Endothelial cell of umbilical vein (primary cell): ENCODE results near the gene PSMB2. TPM values are rescaled to one million over a fixed set of nuclear protein-coding genes. Genes with fewer than 3 reads are reported as not detected.

Experiments used
- BruUV-seq: library from RNA; stranded (reverse); fragments of 400-500 nt; replicated peaks from 2 replicates; lab custom pipeline; 2021; lab: Mats Ljungman, UMichigan
- CTCF ChIA-PET: fragments of 300-600, 350-600 bp; sonication (Branson Sonifier 250); formaldehyde crosslinking; loops from one replicate; lab custom pipeline; 2021; ENCODE audit warnings: antibody characterized with exemption, inconsistent platforms; lab: Charles Lee
- POLR2A ChIA-PET: fragments of 300-600, 350-600 bp; sonication (Branson Sonifier 250); formaldehyde crosslinking; loops from one replicate; lab custom pipeline; 2021; ENCODE audit warnings: antibody characterized with exemption, inconsistent platforms; lab: Charles Lee
- DNase-seq: peaks from one replicate; pipeline ENCODE4 v3.0.0-alpha.2; 2011; ENCODE audit warnings: low read depth, low spot score
- FAIRE-seq: peaks from 2 replicates; lab custom pipeline; 2011; peaks lifted over from hg19 to GRCh38; lab: Jason Lieb, UNC
- H2AFZ ChIP-seq: 2 replicates; pipeline ENCODE4 v1.6.0; 2012; ENCODE audit warnings: low read depth, low read length, control low read depth, inconsistent platforms
- H3K27ac ChIP-seq: 2 replicates; pipeline ENCODE4 v1.5.1; 2011; ENCODE audit warnings: low read depth, mild to moderate bottlenecking, control low read depth, low read length, moderate library complexity; ENCODE audit not compliant: insufficient read depth
- H3K27me3 ChIP-seq, 2 experiments: 2 replicates each; pipeline versions ENCODE4 v1.6.0 to v1.6.1; 2011; ENCODE audit warnings: low read length in 2 of 2, mixed read lengths in 1 of 2; ENCODE audit not compliant: control insufficient read depth in 2 of 2, insufficient read depth in 2 of 2
- H3K36me3 ChIP-seq, 2 experiments: 2 replicates in 1 of 2; 3 replicates in 1 of 2; pipeline ENCODE4 v1.5.1; 2011; ENCODE audit warnings: low read length in 2 of 2, mild to moderate bottlenecking in 1 of 2, moderate library complexity in 1 of 2; ENCODE audit not compliant: control insufficient read depth in 2 of 2, insufficient read depth in 2 of 2; ENCODE audit errors: extremely low read depth in 1 of 2
- H3K4me1 ChIP-seq: 3 replicates; pipeline ENCODE4 v1.5.1; 2011; ENCODE audit warnings: mild to moderate bottlenecking, low read length; ENCODE audit not compliant: control insufficient read depth, insufficient read depth; ENCODE audit errors: extremely low read depth
- H3K4me2 ChIP-seq: 2 replicates; pipeline ENCODE4 v1.6.1; 2011; ENCODE audit warnings: low read length, control low read depth, mixed read lengths; ENCODE audit not compliant: insufficient read depth
- H3K4me3 ChIP-seq, 3 experiments: fragments of 200-600 bp in 1 of 3; sonication (generic), shearing (Covaris generic) in 1 of 3; replicated peaks in 1 of 3; 2 replicates each; pipeline ENCODE4 v1.5.1; 2011 to 2016; ENCODE audit warnings: control low read depth in 3 of 3, low read length in 3 of 3, mild to moderate bottlenecking in 2 of 3, inconsistent platforms in 1 of 3, low read depth in 1 of 3, moderate library complexity in 1 of 3; ENCODE audit not compliant: insufficient read depth in 1 of 3
- H3K79me2 ChIP-seq: 2 replicates; pipeline ENCODE4 v1.6.0; 2012; ENCODE audit warnings: low read length, inconsistent platforms; ENCODE audit not compliant: control insufficient read depth, insufficient read depth
- H3K9ac ChIP-seq: replicated peaks from 2 replicates; pipeline ENCODE3; 2011; ENCODE audit warnings: low read length, control low read depth; ENCODE audit not compliant: insufficient read depth; ENCODE audit errors: extremely low read depth
- H3K9me1 ChIP-seq: replicated peaks from 3 replicates; pipeline ENCODE4 v1.6.0; 2011; ENCODE audit warnings: mild to moderate bottlenecking, low read length; ENCODE audit not compliant: control insufficient read depth, insufficient read depth; ENCODE audit errors: extremely low read depth
- H3K9me3 ChIP-seq: replicated peaks from 2 replicates; pipeline ENCODE4 v1.5.1; 2012; ENCODE audit warnings: low read length, inconsistent platforms; ENCODE audit not compliant: control insufficient read depth, insufficient read depth
- H4K20me1 ChIP-seq: replicated peaks from 2 replicates; pipeline ENCODE3; 2011; ENCODE audit warnings: mild to moderate bottlenecking, low read length; ENCODE audit not compliant: control insufficient read depth, insufficient read depth; ENCODE audit errors: extremely low read depth
- EZH2 ChIP-seq: IDR thresholded peaks from 2 replicates; pipeline ENCODE4 v1.6.1; 2012; ENCODE audit warnings: borderline replicate concordance, low read depth, mild to moderate bottlenecking, moderate library complexity, low read length, inconsistent platforms; ENCODE audit not compliant: severe bottlenecking
- FOS ChIP-seq: IDR thresholded peaks from 2 replicates; pipeline ENCODE4 v1.6.1; 2011; ENCODE audit warnings: mild to moderate bottlenecking, low read length, moderate library complexity, borderline replicate concordance; ENCODE audit not compliant: insufficient read depth
- GATA2 ChIP-seq: IDR thresholded peaks from 2 replicates; pipeline ENCODE4 v1.7.0; 2011; ENCODE audit warnings: low read depth, mild to moderate bottlenecking, moderate library complexity, mixed read lengths, low read length; ENCODE audit not compliant: insufficient read length, insufficient read depth
- JUN ChIP-seq: IDR thresholded peaks from 2 replicates; pipeline ENCODE4 v1.6.1; 2011; ENCODE audit warnings: borderline replicate concordance, low read depth; ENCODE audit not compliant: insufficient read length, insufficient read depth
- MYC ChIP-seq: IDR thresholded peaks from one replicate; pipeline ENCODE4 v1.6.1; 2011; ENCODE audit warnings: mild to moderate bottlenecking, low read depth, low read length
- POLR2A ChIP-seq: IDR thresholded peaks from 2 replicates; pipeline ENCODE4 v1.6.1; 2012; ENCODE audit warnings: low read depth, mild to moderate bottlenecking, control low read depth, low read length
- POLR2AphosphoS5 ChIP-seq: IDR thresholded peaks from 2 replicates; pipeline ENCODE4 v1.6.1; 2012; ENCODE audit warnings: low read depth, mild to moderate bottlenecking, control low read depth, low read length, moderate library complexity; ENCODE audit not compliant: insufficient read depth
- dilution Hi-C: fragments of 300-500 bp; cut with MboI; formaldehyde crosslinking; loops from one replicate; pipeline ENCODE4 v1.15.0; 2019; ENCODE audit warnings: low sequenced_read_pairs; ENCODE audit not compliant: extremely low pct_ligation_motif_present
- intact Hi-C: fragments of 100-400 bp; cut with micrococcal nuclease; formaldehyde crosslinking; loops from one replicate; pipeline ENCODE4 v1.10.0; 2022
- polyA plus RNA-seq, 4 experiments: library from polyadenylated mRNA; depleted of rRNA in 3 of 4; stranded (reverse) in 3 of 4; unstranded in 1 of 4; fragments of >200 nt; gene quantifications; 2 replicates each; pipeline versions ENCODE4 v1.2.1 to v1.2.3, GENCODE V29; 2011 to 2012; ENCODE audit warnings: missing spikeins in 1 of 4
- total RNA-seq: library from RNA; stranded (reverse); gene quantifications from 2 replicates; pipeline ENCODE4 v1.2.3, GENCODE V29; 2021

The PSMB2 gene
- total and polyA plus RNA-seq, 2 donors (not counting 3 experiments of a cell fraction or from before 2014, with no cell fraction given): 93.6 to 118 TPM

DNA sequence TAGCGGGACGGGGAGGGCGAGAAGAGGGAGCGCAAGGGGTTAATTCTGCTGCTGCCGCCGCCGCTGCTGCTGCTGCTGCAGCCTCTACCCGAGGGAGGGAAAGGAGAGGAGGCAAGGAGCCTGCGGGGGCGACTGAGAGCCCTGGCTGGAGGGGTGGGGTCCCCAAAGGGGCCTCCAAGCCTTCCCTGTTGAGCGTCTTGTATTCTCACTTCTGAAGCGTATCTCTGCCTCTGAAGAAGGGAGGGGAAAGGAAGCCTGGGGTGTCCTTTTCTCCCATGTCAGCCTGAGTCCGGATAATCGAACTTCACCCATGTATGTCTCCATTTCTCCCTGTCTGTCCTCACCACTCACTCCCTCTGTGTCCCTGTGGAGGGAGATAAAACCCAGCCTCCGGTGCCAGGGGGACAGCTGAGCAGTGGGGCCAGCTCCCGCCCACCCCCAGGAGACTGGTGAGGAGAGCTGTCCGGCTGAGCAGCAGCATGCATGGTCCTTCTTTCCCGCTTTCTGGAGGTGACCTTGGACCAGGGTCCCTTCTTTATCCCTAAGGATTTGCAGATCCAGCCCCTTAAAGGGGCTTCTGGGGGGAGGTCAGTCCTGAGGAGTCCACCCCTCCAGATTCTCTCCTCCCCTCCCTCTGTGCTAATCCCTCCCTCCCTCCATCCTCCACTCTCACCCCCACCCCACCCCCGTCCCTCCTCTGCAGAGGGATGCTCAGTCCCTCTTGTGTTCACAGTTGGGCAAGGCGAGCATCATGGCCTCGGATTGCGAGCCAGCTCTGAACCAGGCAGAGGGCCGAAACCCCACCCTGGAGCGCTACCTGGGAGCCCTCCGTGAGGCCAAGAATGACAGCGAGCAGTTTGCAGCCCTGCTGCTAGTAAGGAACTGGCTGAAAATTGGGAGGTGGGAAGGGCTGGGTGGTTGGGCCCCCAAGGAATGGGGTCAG lies 82.7 kb downstream of the PSMB2 start:
- POLR2A ChIA-PET: interaction anchor here (0.7 kb wide), 1 partner anchor 380 kb away, joined by 3 read pairs; no protein-coding TSS in a partner anchor
- H4K20me1 ChIP-seq: no peaks in the 10 kb centered on the region
- intact Hi-C loops: loop anchor here (5.0 to 10.0 kb wide), 2 partner anchors 274 to 366 kb away; partner anchors contain the start of gene SFPQ

DNA sequence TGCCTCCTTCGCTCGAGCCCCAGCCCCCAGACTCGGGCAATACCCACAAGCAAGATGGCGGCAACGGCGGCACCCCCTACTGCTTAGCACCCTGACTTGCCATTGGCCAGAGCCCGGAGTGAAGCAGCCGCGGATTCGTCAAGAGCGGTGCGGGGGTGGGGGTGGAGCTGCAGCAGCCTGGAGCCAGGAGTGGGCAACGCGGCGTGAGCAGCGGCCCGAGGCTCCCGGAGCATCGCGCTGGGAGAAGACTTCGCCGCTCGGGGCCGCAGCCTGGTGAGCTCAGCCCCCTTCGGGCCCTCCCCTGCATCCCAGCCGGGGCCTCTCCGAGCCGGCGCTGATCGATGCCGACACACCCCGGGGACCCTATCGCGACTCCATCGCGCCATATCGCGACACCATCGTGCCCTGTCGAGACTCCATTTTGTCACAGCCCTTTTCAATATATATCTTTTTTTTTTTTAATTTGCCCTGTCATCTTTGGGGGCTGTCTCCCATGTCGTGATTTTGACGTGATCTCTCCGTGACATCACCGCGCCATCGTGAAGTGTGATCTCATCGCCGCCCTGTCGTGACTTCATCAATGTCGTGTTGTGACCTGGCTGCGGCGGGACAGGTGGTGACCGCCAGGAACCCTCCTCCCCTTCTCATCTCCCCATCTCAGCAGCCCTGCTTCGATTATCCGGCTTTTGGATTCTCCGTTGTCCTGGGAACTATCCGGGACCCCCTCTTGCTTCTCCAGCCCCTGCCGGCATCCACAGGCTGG lies 83.5 kb downstream of the PSMB2 start, which contains the start of gene NCDN:
Gene NCDN, plus strand, starts transcription at position 189 of the 763 bp plus-strand sequence. Its CDS starts 392 bp downstream, at position 581.
- H3K9me1 ChIP-seq: no peaks in the 10 kb centered on the region
- DNase-seq (peak; percentile 97), FAIRE-seq (peak; percentile 96)
- peak; percentile 86 for TF ChIP-seq POLR2AphosphoS5
- peak; percentile 37 for TF ChIP-seq MYC
- TF ChIP-seq POLR2A: peak; percentile 89
- TF ChIP-seq GATA2: no peak
- peaks cover 0 to 2% of the 10 kb centered on the region in 2 experiments for H3K36me3 ChIP-seq
- no peaks in the 10 kb centered on the region for H3K9me3 ChIP-seq
- peak within 1 kb of the TSS; percentile 46 to 59 (median 53) for H3K4me3 ChIP-seq
- CTCF ChIA-PET: interaction anchor here (0.7 to 8.5 kb wide), 3 partner anchors 16 to 158 kb away, joined by 4 to 155 read pairs (median 4); partner anchors contain the start of gene TFAP2E
- H3K27me3 ChIP-seq: no peaks in the 10 kb centered on the region
- H3K79me2 ChIP-seq: peaks cover 13% of the 10 kb centered on the region
- intact Hi-C loops (loop anchor here (1.0 to 10.0 kb wide), 4 partner anchors 51 to 365 kb away; partner anchors contain the start of gene SFPQ), dilution Hi-C loops (no loop called here)
- POLR2A ChIA-PET: interaction anchor here (0.9 to 2.3 kb wide), 2 partner anchors 106 to 158 kb away, joined by 3 to 15 read pairs; no protein-coding TSS in a partner anchor
- peak within 1 kb of the TSS; percentile 65 for H3K27ac ChIP-seq
- H3K4me1 ChIP-seq: peaks cover 6% of the 10 kb centered on the region
- TSS peak; percentile 79 for BruUV-seq
- peak within 1 kb of the TSS; percentile 73 for H2AFZ ChIP-seq
- peak within 1 kb of the TSS; percentile 93 for H3K4me2 ChIP-seq
- H3K9ac ChIP-seq: peak within 1 kb of the TSS; percentile 74
- H4K20me1 ChIP-seq: no peaks in the 10 kb centered on the region

More for the DNA sequence above, 82.7 kb downstream of the PSMB2 start:
- FAIRE-seq (peak; percentile 66), DNase-seq (no peak)
- H3K9me3 ChIP-seq: no peaks in the 10 kb centered on the region
- no peaks in the 10 kb centered on the region for H3K27me3 ChIP-seq
- H3K9me1 ChIP-seq: no peaks in the 10 kb centered on the region
- peak overlapping the region; percentile 91 for H3K4me2 ChIP-seq
- CTCF ChIA-PET: interaction anchor here (1.1 to 8.5 kb wide), 2 partner anchors 15 to 106 kb away, joined by 4 to 155 read pairs; partner anchors contain the start of gene TFAP2E
- peaks cover 0 to 2% of the 10 kb centered on the region in 2 experiments for H3K36me3 ChIP-seq
- dilution Hi-C loops: no loop called here
- no peak overlapping the region for H3K27ac ChIP-seq
- peaks cover 6% of the 10 kb centered on the region for H3K4me1 ChIP-seq
- H3K79me2 ChIP-seq: peaks cover 13% of the 10 kb centered on the region
- TF ChIP-seq JUN (no peak), EZH2 (no peak), FOS (no peak), POLR2AphosphoS5 (no peak)
- no peak overlapping the region for H2AFZ ChIP-seq
- peak overlapping the region; percentile 46 to 59 (median 53) for H3K4me3 ChIP-seq
- peak overlapping the region; percentile 74 for H3K9ac ChIP-seq
- no TSS peak for BruUV-seq
